Measurements from ENCODE around the gene ERBB2.
"Not testable (repeated sequence)": the region's sequence is repeated elsewhere in the genome, so short reads cannot be mapped to it uniquely, and the experiment has no call there.

The ERBB2 gene

GRCh38 chr17:39683295-39683939 is 16.4 kb upstream of the ERBB2 start:
- ATAC-seq, result no peak
- Mint-ChIP-seq H3K36me3 (ENCODE audit: low read depth) (peaks cover 5% of the 10 kb centered on the region), H3K4me1 (peaks cover 43% of the 10 kb centered on the region), H3K9me3 (no peaks in the 10 kb centered on the region), H3K4me3 (no peak overlapping the region), H3K27me3 (no peaks in the 10 kb centered on the region), H3K27ac (peak overlapping the region; percentile 1)
- DNase-seq, result no peak

DNA sequence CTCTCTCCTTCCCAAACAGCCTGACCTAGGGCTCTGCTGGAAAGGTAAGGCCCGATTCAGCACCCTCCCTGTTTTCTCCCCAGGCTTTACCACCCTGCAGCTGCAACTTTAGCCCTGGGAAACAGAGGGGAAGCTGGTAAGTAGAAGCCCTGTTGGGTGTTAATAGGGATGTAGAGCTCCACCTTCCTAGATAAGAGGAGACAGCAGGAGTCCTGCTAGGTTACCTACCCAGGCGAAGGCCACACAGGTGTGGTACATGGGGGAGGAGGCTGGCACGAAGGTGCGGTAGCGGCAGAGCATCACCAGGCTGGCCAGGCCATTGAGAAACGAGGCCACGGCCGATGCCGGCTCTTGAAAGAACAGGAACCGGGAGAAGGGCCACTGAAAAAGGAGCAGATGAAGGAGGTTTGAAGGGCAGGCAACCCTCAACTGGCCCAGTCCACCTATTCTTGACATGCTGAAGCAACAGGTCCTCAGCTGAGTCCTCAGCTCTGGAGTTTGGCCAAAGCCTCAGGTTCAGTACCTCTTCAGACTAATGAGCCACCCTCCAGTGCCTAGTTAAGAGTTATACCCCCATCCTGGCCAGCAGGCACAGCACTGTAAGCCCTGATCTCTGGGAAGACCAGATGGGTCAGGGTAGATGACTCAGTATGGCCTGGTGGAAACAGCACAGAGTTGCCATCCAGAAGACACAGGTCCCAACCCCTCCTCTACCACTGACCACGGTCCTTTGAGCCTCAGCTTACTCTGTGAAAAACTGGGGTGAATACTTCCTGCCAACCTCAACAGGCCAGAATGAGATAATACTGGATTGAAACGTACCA is 15.3 kb upstream of the ERBB2 start:
- H3K36me3 Mint-ChIP-seq (ENCODE audit: low read depth), result peaks cover 3% of the 10 kb centered on the region
- peaks cover 41% of the 10 kb centered on the region for H3K4me1 Mint-ChIP-seq
- DNase-seq, result no peak
- no peaks in the 10 kb centered on the region for H3K9me3 Mint-ChIP-seq
- ATAC-seq, result no peak
- H3K4me3 Mint-ChIP-seq, result no peak overlapping the region
- H3K27me3 Mint-ChIP-seq, result no peaks in the 10 kb centered on the region
- no peak overlapping the region for H3K27ac Mint-ChIP-seq

DNA sequence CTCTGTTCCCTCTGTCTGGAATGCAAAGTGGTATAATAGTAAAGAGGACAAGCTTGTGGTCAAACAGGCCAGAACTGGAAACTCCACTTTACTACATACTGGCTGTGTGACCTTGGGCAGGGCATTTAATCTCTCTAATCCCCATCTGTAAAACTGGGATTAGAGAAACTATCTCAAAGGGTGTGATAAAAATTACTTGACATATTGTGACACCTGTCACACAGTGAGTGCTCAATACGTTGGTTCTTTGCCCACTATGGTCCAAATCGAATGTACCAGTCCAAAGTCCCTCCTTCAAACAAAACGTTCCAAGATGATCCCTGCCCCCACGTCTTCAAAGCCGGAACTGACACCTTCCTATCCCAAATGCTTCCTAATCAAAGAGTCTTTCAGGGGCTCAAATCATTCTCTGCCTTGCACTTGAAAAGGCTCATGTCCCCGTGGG is 12.7 kb upstream of the ERBB2 start:
- H3K4me1 Mint-ChIP-seq, result peaks cover 22% of the 10 kb centered on the region
- DNase-seq (no peak), ATAC-seq (no peak)
- peak overlapping the region; percentile 97 for H3K4me3 Mint-ChIP-seq
- H3K9me3 Mint-ChIP-seq, result no peaks in the 10 kb centered on the region
- peaks cover 3% of the 10 kb centered on the region for H3K36me3 Mint-ChIP-seq (ENCODE audit: low read depth)
- H3K27me3 Mint-ChIP-seq, result no peaks in the 10 kb centered on the region
- peak overlapping the region; percentile 95 for H3K27ac Mint-ChIP-seq

DNA sequence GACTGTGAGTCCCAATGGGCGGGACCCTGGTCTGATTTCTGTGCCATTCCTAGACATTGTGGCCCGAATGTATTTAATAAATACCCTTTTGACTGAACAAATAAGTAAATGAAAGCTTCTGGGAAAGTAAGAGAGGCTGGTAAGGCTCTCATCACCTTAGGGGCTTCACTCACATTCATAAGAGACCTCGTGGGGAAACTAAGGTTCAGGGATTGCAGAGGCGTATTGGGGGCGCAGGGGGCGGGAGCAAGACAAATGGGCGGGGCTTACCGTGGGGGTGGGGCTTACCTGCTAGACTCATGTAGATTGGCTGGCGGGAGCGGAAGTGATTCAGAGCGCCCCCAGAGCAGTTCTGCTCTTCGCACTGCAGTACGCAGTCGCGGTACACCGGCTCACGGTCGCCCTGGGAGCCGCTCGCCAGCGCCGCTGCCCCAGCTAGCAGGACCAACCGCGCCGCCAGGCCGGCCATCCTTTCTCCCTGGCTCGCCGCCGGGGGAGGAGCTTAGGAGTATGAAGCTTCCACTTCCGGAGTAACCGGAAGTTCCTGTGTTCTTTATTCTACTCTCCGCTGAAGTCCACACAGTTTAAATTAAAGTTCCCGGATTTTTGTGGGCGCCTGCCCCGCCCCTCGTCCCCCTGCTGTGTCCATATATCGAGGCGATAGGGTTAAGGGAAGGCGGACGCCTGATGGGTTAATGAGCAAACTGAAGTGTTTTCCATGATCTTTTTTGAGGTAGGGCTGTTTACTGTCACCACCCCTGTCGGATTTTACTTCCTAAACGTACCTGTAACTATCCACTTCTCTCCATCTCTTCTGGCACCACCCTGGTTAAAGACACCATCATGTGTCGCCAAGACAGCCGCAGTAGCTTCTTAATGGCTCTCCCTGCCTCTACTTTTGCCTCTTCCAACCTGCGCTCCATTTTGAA is 12.1 kb upstream of the ERBB2 start, which contains the start of gene PGAP3:
Gene PGAP3, minus strand, starts transcription at position 512 of the 929 bp plus-strand sequence. Its CDS starts 43 bp downstream, at position 469.
- peak; percentile 97 for ATAC-seq
- Mint-ChIP-seq H3K9me3 (no peaks in the 10 kb centered on the region), H3K27me3 (no peaks in the 10 kb centered on the region), H3K36me3 (ENCODE audit: low read depth) (peaks cover 3% of the 10 kb centered on the region), H3K27ac (peak within 1 kb of the TSS; percentile 95), H3K4me1 (peaks cover 22% of the 10 kb centered on the region), H3K4me3 (peak within 1 kb of the TSS; percentile 97)
- DNase-seq, result peak; percentile 91

DNA sequence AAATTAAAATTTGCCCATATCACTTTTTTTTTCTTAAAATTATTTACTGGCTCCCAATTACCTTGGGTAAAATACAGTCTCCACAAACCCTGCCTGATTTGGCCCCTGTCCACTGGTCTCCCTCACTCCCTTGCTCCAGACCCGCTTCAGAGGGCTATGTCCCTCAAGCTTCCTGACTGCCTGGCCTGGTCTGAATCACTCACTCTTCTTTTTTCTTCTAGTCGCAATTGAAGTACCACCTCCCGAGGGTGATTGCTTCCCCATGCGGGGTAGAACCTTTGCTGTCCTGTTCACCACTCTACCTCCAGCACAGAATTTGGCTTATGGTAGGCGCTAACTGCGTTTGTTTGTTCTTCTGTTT is 11.4 kb upstream of the ERBB2 start:
- no peak for DNase-seq
- peaks cover 22% of the 10 kb centered on the region for H3K4me1 Mint-ChIP-seq

DNA sequence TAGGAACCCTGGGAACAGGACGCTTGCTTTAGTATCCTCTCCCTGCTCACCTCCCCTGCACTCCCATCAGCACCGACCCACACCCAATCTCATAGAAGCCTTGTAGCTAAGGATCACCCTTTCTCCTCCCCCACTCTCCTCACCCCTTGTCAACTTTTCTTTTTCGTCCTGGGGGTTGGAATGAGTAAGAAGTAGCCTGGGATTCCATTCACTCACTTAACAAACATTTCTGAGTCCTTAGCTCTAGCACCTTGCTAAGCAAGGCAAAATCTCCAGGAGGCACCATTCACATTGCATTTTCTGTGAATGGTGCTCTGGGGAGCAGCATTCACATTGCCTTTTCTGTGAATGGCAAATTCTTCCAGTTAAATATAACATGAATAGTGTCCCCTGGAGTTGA is 10.9 kb upstream of the ERBB2 start:
- Mint-ChIP-seq H3K27me3 (no peaks in the 10 kb centered on the region), H3K36me3 (ENCODE audit: low read depth) (peaks cover 3% of the 10 kb centered on the region), H3K4me1 (peaks cover 22% of the 10 kb centered on the region), H3K4me3 (peak overlapping the region; percentile 97), H3K27ac (peak overlapping the region; percentile 95), H3K9me3 (no peaks in the 10 kb centered on the region)
- ATAC-seq (no peak), DNase-seq (no peak)

More for the DNA sequence above, 11.4 kb upstream of the ERBB2 start:
- H3K4me3 Mint-ChIP-seq, result peak overlapping the region; percentile 97
- H3K27me3 Mint-ChIP-seq, result no peaks in the 10 kb centered on the region
- H3K36me3 Mint-ChIP-seq (ENCODE audit: low read depth), result peaks cover 3% of the 10 kb centered on the region
- no peaks in the 10 kb centered on the region for H3K9me3 Mint-ChIP-seq
- H3K27ac Mint-ChIP-seq, result peak overlapping the region; percentile 95
- ATAC-seq, result no peak

DNA sequence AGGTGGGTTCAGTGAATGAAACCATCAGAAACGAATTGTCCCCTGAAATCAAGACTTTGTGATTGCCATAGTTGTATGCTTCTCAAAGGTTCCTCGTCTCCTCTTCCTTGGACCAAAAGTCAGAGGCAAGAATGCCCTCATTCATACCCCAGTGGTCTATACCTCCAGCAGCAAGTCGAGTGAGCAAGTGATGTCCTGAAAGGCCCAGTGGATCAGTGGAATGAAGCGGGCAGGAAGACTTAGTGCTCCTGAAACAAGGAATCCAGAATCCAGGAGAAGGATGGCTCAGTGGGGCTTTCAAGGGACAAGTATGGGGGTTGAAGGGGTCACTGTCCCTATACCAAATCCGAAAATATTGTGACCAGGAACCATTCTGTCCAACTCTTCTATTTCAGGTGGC is 5.3 kb upstream of the ERBB2 start:
- no peak for ATAC-seq
- no peaks in the 10 kb centered on the region for H3K9me3 Mint-ChIP-seq
- DNase-seq, result no peak
- H3K27me3 Mint-ChIP-seq, result peaks cover 17% of the 10 kb centered on the region
- no peak overlapping the region for H3K27ac Mint-ChIP-seq
- H3K4me3 Mint-ChIP-seq, result no peak overlapping the region
- no peaks in the 10 kb centered on the region for H3K36me3 Mint-ChIP-seq (ENCODE audit: low read depth)
- H3K4me1 Mint-ChIP-seq, result peaks cover 3% of the 10 kb centered on the region

DNA sequence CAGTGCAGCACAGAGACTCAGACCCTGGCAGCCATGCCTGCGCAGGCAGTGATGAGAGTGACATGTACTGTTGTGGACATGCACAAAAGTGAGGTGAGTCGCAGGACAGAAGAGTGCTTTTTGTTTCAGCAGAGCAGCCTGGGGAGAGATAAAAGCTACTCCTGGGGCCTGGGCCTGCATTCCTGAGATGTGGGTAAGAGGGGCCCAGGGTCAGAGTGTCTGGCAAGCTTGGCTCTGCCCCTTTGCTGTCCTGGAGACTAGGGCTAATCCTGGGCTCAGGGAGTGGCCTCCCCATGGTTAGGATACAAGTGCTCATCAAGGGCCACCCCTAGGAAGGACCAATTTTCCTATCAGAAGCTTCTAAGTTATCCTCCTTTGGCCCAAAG is 4.8 kb upstream of the ERBB2 start:
- H3K9me3 Mint-ChIP-seq, result no peaks in the 10 kb centered on the region
- peaks cover 20% of the 10 kb centered on the region for H3K27me3 Mint-ChIP-seq
- H3K27ac Mint-ChIP-seq, result no peak overlapping the region
- DNase-seq (no peak), ATAC-seq (no peak)
- H3K4me1 Mint-ChIP-seq, result peaks cover 5% of the 10 kb centered on the region
- no peak overlapping the region for H3K4me3 Mint-ChIP-seq
- no peaks in the 10 kb centered on the region for H3K36me3 Mint-ChIP-seq (ENCODE audit: low read depth)

GRCh38 chr17:39696731-39697130 is 3.1 kb upstream of the ERBB2 start:
- H3K4me3 Mint-ChIP-seq, result no peak overlapping the region
- H3K4me1 Mint-ChIP-seq, result peaks cover 5% of the 10 kb centered on the region
- peaks cover 34% of the 10 kb centered on the region for H3K27me3 Mint-ChIP-seq
- no peak for DNase-seq
- no peaks in the 10 kb centered on the region for H3K36me3 Mint-ChIP-seq (ENCODE audit: low read depth)
- no peak overlapping the region for H3K27ac Mint-ChIP-seq
- no peaks in the 10 kb centered on the region for H3K9me3 Mint-ChIP-seq
- ATAC-seq, result no peak

DNA sequence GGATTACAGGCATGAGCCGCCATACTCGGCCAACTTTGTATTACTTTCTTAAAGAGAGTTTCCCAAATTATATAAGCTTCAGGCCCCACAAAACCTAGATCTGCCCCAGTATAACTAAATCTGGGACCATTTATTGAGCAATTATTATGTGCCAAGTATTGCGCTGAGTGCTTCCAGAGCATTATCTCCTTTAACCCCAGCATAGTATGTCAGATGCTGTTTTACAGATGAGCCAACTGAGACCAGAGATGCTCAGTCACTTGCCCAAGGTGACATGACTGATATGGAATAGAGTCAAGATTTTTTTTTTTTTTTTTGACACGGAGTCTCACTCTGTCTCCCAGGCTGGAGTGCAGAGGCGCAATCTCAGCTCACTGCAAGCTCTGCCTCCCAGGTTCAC is 1.9 kb upstream of the ERBB2 start:
- H3K27ac Mint-ChIP-seq, result no peak overlapping the region
- no peak overlapping the region for H3K4me3 Mint-ChIP-seq
- H3K9me3 Mint-ChIP-seq, result no peaks in the 10 kb centered on the region

DNA sequence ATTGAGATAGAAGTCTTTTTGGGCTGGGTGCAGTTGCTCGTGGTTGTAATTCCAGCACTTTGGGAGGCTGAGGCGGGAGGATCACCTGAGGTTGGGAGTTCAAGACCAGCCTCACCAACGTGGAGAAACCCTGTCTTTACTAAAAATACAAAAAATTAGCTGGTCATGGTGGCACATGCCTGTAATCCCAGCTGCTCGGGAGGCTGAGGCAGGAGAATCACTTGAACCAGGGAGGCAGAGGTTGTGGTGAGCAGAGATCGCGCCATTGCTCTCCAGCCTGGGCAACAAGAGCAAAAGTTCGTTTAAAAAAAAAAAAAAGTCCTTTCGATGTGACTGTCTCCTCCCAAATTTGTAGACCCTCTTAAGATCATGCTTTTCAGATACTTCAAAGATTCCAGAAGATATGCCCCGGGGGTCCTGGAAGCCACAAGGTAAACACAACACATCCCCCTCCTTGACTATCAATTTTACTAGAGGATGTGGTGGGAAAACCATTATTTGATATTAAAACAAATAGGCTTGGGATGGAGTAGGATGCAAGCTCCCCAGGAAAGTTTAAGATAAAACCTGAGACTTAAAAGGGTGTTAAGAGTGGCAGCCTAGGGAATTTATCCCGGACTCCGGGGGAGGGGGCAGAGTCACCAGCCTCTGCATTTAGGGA is 577 bp upstream of the ERBB2 start:
- H3K27ac Mint-ChIP-seq; H3K36me3 Mint-ChIP-seq (ENCODE audit: low read depth); H3K9me3 Mint-ChIP-seq; DNase-seq; ATAC-seq: not testable (repeated sequence)
- Mint-ChIP-seq H3K4me1 (peaks cover 10% of the 10 kb centered on the region), H3K4me3 (peak overlapping the region; percentile 54), H3K27me3 (peaks cover 37% of the 10 kb centered on the region)

More for the DNA sequence above, 1.9 kb upstream of the ERBB2 start:
- Mint-ChIP-seq H3K4me1 (peaks cover 5% of the 10 kb centered on the region), H3K27me3 (peaks cover 37% of the 10 kb centered on the region), H3K36me3 (ENCODE audit: low read depth) (no peaks in the 10 kb centered on the region)
- ATAC-seq (no peak), DNase-seq (no peak)

DNA sequence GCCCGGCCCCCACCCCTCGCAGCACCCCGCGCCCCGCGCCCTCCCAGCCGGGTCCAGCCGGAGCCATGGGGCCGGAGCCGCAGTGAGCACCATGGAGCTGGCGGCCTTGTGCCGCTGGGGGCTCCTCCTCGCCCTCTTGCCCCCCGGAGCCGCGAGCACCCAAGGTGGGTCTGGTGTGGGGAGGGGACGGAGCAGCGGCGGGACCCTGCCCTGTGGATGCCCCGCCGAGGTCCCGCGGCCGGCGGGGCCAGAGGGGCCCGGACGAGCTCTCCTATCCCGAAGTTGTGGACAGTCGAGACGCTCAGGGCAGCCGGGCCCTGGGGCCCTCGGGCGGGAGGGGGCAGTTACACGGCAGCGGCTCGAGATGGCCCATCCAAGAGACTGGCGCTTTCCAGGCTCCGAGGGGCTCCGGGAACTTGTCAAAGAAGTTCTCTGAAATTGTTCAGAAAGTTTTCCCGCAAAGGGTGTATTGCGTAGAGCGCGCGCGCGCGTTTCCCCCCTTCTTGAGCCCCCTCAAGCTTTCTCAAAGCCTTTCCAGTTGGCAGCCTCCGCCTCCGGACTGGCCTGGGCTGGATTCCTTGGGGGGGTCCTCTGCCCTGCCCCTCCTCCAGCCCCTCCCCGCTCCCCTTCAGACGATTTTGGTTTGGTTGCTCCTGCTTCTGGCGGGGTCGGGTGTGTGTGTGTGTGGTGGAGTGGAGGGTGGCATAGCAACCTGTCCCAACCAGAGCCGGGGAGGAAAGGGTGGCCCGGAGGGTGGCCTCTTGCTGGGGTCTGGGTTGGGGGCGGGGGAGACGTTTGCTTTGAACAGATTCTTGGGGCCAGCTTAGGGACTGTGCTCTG is 504 bp downstream of the ERBB2 start:
- Mint-ChIP-seq H3K27me3 (peaks cover 37% of the 10 kb centered on the region), H3K27ac (no peak overlapping the region), H3K36me3 (ENCODE audit: low read depth) (no peaks in the 10 kb centered on the region), H3K4me3 (no peak overlapping the region), H3K9me3 (no peaks in the 10 kb centered on the region), H3K4me1 (peaks cover 10% of the 10 kb centered on the region)
- ATAC-seq (no peak), DNase-seq (no peak)

GRCh38 chr17:39701012-39701783 is 1.3 kb downstream of the ERBB2 start:
- no peak for DNase-seq
- Mint-ChIP-seq H3K4me1 (peaks cover 10% of the 10 kb centered on the region), H3K9me3 (no peaks in the 10 kb centered on the region), H3K27ac (no peak overlapping the region), H3K4me3 (no peak overlapping the region), H3K36me3 (ENCODE audit: low read depth) (no peaks in the 10 kb centered on the region), H3K27me3 (peaks cover 37% of the 10 kb centered on the region)
- ATAC-seq, result no peak
